HG03469 (cell line): Measurements from ENCODE around the gene ADGRL4.
"Not testable (repeated sequence)": the region's sequence is repeated elsewhere in the genome, so short reads cannot be mapped to it uniquely, and the experiment has no call there.

Experiments
- ATAC-seq: cut with Tn5 transposase; IDR thresholded peaks from one replicate; pipeline ENCODE4 v1.9.1; 2021; ENCODE audit warnings: mild to moderate bottlenecking, moderate library complexity, moderate number of reproducible peaks; ENCODE audit not compliant: unreplicated experiment

Gene ADGRL4

GRCh38 chr1:78919150-78919549, 87.4 kb downstream of the ADGRL4 start:
- no peak for ATAC-seq

- ATAC-seq = no peak
Measured at GRCh38 chr1:78918157-78918556, 88.4 kb downstream of the ADGRL4 start.

- no peak for ATAC-seq
Measured at GRCh38 chr1:78916986-78917385, 89.5 kb downstream of the ADGRL4 start.

GRCh38 chr1:78913950-78914349, 92.6 kb downstream of the ADGRL4 start:
- ATAC-seq = no peak

- ATAC-seq = no peak
Measured at GRCh38 chr1:78911956-78912880, 94.3 kb downstream of the ADGRL4 start.

- ATAC-seq = no peak
Measured at GRCh38 chr1:78902641-78903040, 103.9 kb downstream of the ADGRL4 start.

- no peak for ATAC-seq
Measured at GRCh38 chr1:78894811-78895210, 111.7 kb downstream of the ADGRL4 start.

GRCh38 chr1:78892260-78892840, 114.2 kb downstream of the ADGRL4 start:
- ATAC-seq = no peak

- ATAC-seq = no peak
Measured at GRCh38 chr1:78887458-78887857, 119.1 kb downstream of the ADGRL4 start.

GRCh38 chr1:78884685-78885452, 121.7 kb downstream of the ADGRL4 start:
- no peak for ATAC-seq

- no peak for ATAC-seq
Measured at GRCh38 chr1:78880223-78880622, 126.3 kb downstream of the ADGRL4 start.

- ATAC-seq = not testable (repeated sequence)
Measured at GRCh38 chr1:78875986-78876385, 130.5 kb downstream of the ADGRL4 start.

GRCh38 chr1:78872801-78873200, 133.7 kb downstream of the ADGRL4 start:
- ATAC-seq = not testable (repeated sequence)

GRCh38 chr1:78871249-78871648, 135.3 kb downstream of the ADGRL4 start:
- no peak for ATAC-seq

- ATAC-seq = no peak
Measured at GRCh38 chr1:78869136-78869535, 137.4 kb downstream of the ADGRL4 start.

GRCh38 chr1:78864175-78864574, 142.4 kb downstream of the ADGRL4 start:
- ATAC-seq = no peak

GRCh38 chr1:78856096-78856495, 150.4 kb downstream of the ADGRL4 start:
- no peak for ATAC-seq

GRCh38 chr1:78855258-78855657, 151.3 kb downstream of the ADGRL4 start:
- ATAC-seq = peak; percentile 94

GRCh38 chr1:78854556-78854955, 152.0 kb downstream of the ADGRL4 start:
- no peak for ATAC-seq

- no peak for ATAC-seq
Measured at GRCh38 chr1:78843546-78843945, 163.0 kb downstream of the ADGRL4 start.

- no peak for ATAC-seq
Measured at GRCh38 chr1:78843111-78843510, 163.4 kb downstream of the ADGRL4 start.
